Measurements from ENCODE around the gene MFSD2A. TPM values are rescaled to one million over a fixed set of nuclear protein-coding genes. Genes with fewer than 3 reads are reported as not detected.

Gene MFSD2A
- total and polyA plus RNA-seq, 5 donors, result 0.31 to 1.1 (median 0.68) TPM

GRCh38 chr1:39940980-39941871 is 13.7 kb upstream of the MFSD2A start:
- Histone ChIP-seq H3K9me3 (ENCODE audit: control insufficient read depth, low read length) (no peaks in the 10 kb centered on the region), H3K4me1 (ENCODE audit: control insufficient read depth, insufficient read depth, low read length) (no peaks in the 10 kb centered on the region), H3K27me3 (ENCODE audit: control insufficient read depth, insufficient read depth) (no peaks in the 10 kb centered on the region), H3K27ac (ENCODE audit: low read length) (no peak overlapping the region), H3K4me3 (ENCODE audit: low read length) (no peak overlapping the region)
- DNase-seq (no peak), ATAC-seq (no peak)
- intact Hi-C loops (cut with DNase I), result no loop called here
- 87% methylated on average over 9 of the region's 9 CpGs for WGBS

GRCh38 chr1:39943471-39944290 is 11.3 kb upstream of the MFSD2A start:
- H3K9me3 ChIP-seq (ENCODE audit: control insufficient read depth, low read length), result no peaks in the 10 kb centered on the region
- no peak overlapping the region for H3K4me3 ChIP-seq (ENCODE audit: low read length)
- no peak overlapping the region for H3K27ac ChIP-seq (ENCODE audit: low read length)
- DNase-seq (no peak), ATAC-seq (no peak)
- H3K27me3 ChIP-seq (ENCODE audit: control insufficient read depth, insufficient read depth), result no peaks in the 10 kb centered on the region
- no peaks in the 10 kb centered on the region for H3K4me1 ChIP-seq (ENCODE audit: control insufficient read depth, insufficient read depth, low read length)
- 91% methylated on average over 14 of the region's 14 CpGs for WGBS
- intact Hi-C loops (cut with DNase I), result no loop called here

GRCh38 chr1:39944410-39945112 is 10.4 kb upstream of the MFSD2A start:
- no peak overlapping the region for H3K27ac ChIP-seq (ENCODE audit: low read length)
- no peaks in the 10 kb centered on the region for H3K4me1 ChIP-seq (ENCODE audit: control insufficient read depth, insufficient read depth, low read length)
- no peaks in the 10 kb centered on the region for H3K9me3 ChIP-seq (ENCODE audit: control insufficient read depth, low read length)
- 46% methylated on average over 8 of the region's 8 CpGs for WGBS
- ATAC-seq, result no peak
- no peak for DNase-seq
- intact Hi-C loops (cut with DNase I), result no loop called here
- H3K27me3 ChIP-seq (ENCODE audit: control insufficient read depth, insufficient read depth), result no peaks in the 10 kb centered on the region
- no peak overlapping the region for H3K4me3 ChIP-seq (ENCODE audit: low read length)

GRCh38 chr1:39946216-39946615 is 8.7 kb upstream of the MFSD2A start:
- Histone ChIP-seq H3K27me3 (ENCODE audit: control insufficient read depth, insufficient read depth) (no peaks in the 10 kb centered on the region), H3K27ac (ENCODE audit: low read length) (no peak overlapping the region), H3K4me1 (ENCODE audit: control insufficient read depth, insufficient read depth, low read length) (no peaks in the 10 kb centered on the region), H3K9me3 (ENCODE audit: control insufficient read depth, low read length) (no peaks in the 10 kb centered on the region), H3K4me3 (ENCODE audit: low read length) (no peak overlapping the region)
- no peak for DNase-seq
- ATAC-seq, result no peak
- 81% methylated on average over 4 of the region's 4 CpGs for WGBS
- intact Hi-C loops (cut with DNase I), result no loop called here

GRCh38 chr1:39947260-39947659 is 7.7 kb upstream of the MFSD2A start:
- Histone ChIP-seq H3K27ac (ENCODE audit: low read length) (no peak overlapping the region), H3K4me3 (ENCODE audit: low read length) (no peak overlapping the region), H3K9me3 (ENCODE audit: control insufficient read depth, low read length) (no peaks in the 10 kb centered on the region), H3K4me1 (ENCODE audit: control insufficient read depth, insufficient read depth, low read length) (no peaks in the 10 kb centered on the region), H3K27me3 (ENCODE audit: control insufficient read depth, insufficient read depth) (no peaks in the 10 kb centered on the region)
- DNase-seq, result no peak
- no peak for ATAC-seq
- WGBS, result 78% methylated on average over 4 of the region's 4 CpGs
- intact Hi-C loops (cut with DNase I), result no loop called here

- WGBS, result 84% methylated on average over 2 of the region's 2 CpGs
- DNase-seq (no peak), ATAC-seq (no peak)
- H3K4me3 ChIP-seq (ENCODE audit: low read length), result no peak overlapping the region
- H3K27ac ChIP-seq (ENCODE audit: low read length), result no peak overlapping the region
- H3K4me1 ChIP-seq (ENCODE audit: control insufficient read depth, insufficient read depth, low read length), result no peaks in the 10 kb centered on the region
- no peaks in the 10 kb centered on the region for H3K27me3 ChIP-seq (ENCODE audit: control insufficient read depth, insufficient read depth)
- intact Hi-C loops (cut with DNase I), result no loop called here
- H3K9me3 ChIP-seq (ENCODE audit: control insufficient read depth, low read length), result no peaks in the 10 kb centered on the region
Measured at GRCh38 chr1:39949891-39950290, 5.1 kb upstream of the MFSD2A start.

- no peak for DNase-seq
- intact Hi-C loops (cut with DNase I), result no loop called here
- H3K4me3 ChIP-seq (ENCODE audit: low read length), result no peak overlapping the region
- no peaks in the 10 kb centered on the region for H3K27me3 ChIP-seq (ENCODE audit: control insufficient read depth, insufficient read depth)
- no peak for ATAC-seq
- no peaks in the 10 kb centered on the region for H3K9me3 ChIP-seq (ENCODE audit: control insufficient read depth, low read length)
- 61% methylated on average over 3 of the region's 3 CpGs for WGBS
- H3K27ac ChIP-seq (ENCODE audit: low read length), result peak overlapping the region; percentile 69
- H3K4me1 ChIP-seq (ENCODE audit: control insufficient read depth, insufficient read depth, low read length), result no peaks in the 10 kb centered on the region
Measured at GRCh38 chr1:39951926-39952325, 3.0 kb upstream of the MFSD2A start.

- ATAC-seq, result peak in 1 of 2 donors; percentile 24
- Histone ChIP-seq H3K4me3 (ENCODE audit: low read length) (no peak overlapping the region), H3K9me3 (ENCODE audit: control insufficient read depth, low read length) (no peaks in the 10 kb centered on the region), H3K4me1 (ENCODE audit: control insufficient read depth, insufficient read depth, low read length) (no peaks in the 10 kb centered on the region), H3K27me3 (ENCODE audit: control insufficient read depth, insufficient read depth) (no peaks in the 10 kb centered on the region), H3K27ac (ENCODE audit: low read length) (peak overlapping the region; percentile 80)
- peak; percentile 56 to 69 (median 64) for DNase-seq
- 43% methylated on average over 8 of the region's 8 CpGs for WGBS
- intact Hi-C loops (cut with DNase I), result no loop called here
Measured at GRCh38 chr1:39952359-39953110, 2.4 kb upstream of the MFSD2A start.

GRCh38 chr1:39954324-39954869 is 548 bp upstream of the MFSD2A start:
- Histone ChIP-seq H3K9me3 (ENCODE audit: control insufficient read depth, low read length) (no peaks in the 10 kb centered on the region), H3K27me3 (ENCODE audit: control insufficient read depth, insufficient read depth) (no peaks in the 10 kb centered on the region), H3K4me1 (ENCODE audit: control insufficient read depth, insufficient read depth, low read length) (no peaks in the 10 kb centered on the region), H3K27ac (ENCODE audit: low read length) (peak overlapping the region; percentile 6), H3K4me3 (ENCODE audit: low read length) (no peak overlapping the region)
- DNase-seq, result peak; percentile 72 to 79 (median 74)
- intact Hi-C loops (cut with DNase I), result no loop called here
- 44% methylated on average over 17 of the region's 17 CpGs for WGBS
- peak; percentile 19 to 49 for ATAC-seq
